Cardiac muscle cell (in vitro differentiated cells and primary cell): ENCODE data around the gene CTRL. TPM values are rescaled to one million over a fixed set of nuclear protein-coding genes. Genes with fewer than 3 reads are reported as not detected.

Experiments used
- DNase-seq, 2 donors: peaks; one replicate each; pipeline versions ENCODE4 v3.0.0 to v3.0.0-alpha.2; 2010 to 2017; ENCODE audit warnings: low read depth in 1 of 2, low spot score in 1 of 2
- H3K27ac ChIP-seq: fragments of 200-600 bp; sonication (generic); 2 replicates; pipeline ENCODE4 v1.5.1; 2016
- H3K27me3 ChIP-seq: fragments of 200-600 bp; sonication (generic); 2 replicates; pipeline ENCODE4 v1.6.0; 2016; ENCODE audit warnings: control low read depth
- H3K36me3 ChIP-seq: fragments of 200-600 bp; sonication (generic); 2 replicates; pipeline ENCODE4 v1.5.1; 2016; ENCODE audit warnings: control low read depth
- H3K4me1 ChIP-seq: fragments of 200-600 bp; sonication (generic); 2 replicates; pipeline ENCODE4 v1.8.1; 2017; ENCODE audit warnings: low read depth, mild to moderate bottlenecking, mixed run types
- H3K4me3 ChIP-seq: fragments of 200-600 bp; sonication (generic); 2 replicates; pipeline ENCODE4 v1.5.1; 2016; ENCODE audit warnings: mild to moderate bottlenecking
- H3K9me3 ChIP-seq: fragments of 200-600 bp; sonication (generic); 2 replicates; pipeline ENCODE4 v1.5.1; 2017; ENCODE audit warnings: low read depth, mild to moderate bottlenecking, control low read depth
- polyA plus RNA-seq: library from polyadenylated mRNA; unstranded; fragments of >200 nt; fragmentation: Nextera tagmentation; extraction: Ambion mirVana; gene quantifications from 2 replicates; pipeline ENCODE4 v1.2.1, GENCODE V29; 2016
- total RNA-seq: library from RNA; depleted of rRNA; stranded (reverse); fragments of >200 nt; gene quantifications from 2 replicates; pipeline ENCODE4 v1.2.3, GENCODE V29; 2016
- TF ChIP-seq, protein P1 (sequence below): IDR thresholded peaks from 2 replicates; pipeline ENCODE4 v1.5.1; 2012; ENCODE audit warnings: low read depth, mild to moderate bottlenecking, low read length

Gene CTRL
- total and polyA plus RNA-seq, 2 experiments from 2014 or later, result 2.7 to 14.8 TPM

DNA sequence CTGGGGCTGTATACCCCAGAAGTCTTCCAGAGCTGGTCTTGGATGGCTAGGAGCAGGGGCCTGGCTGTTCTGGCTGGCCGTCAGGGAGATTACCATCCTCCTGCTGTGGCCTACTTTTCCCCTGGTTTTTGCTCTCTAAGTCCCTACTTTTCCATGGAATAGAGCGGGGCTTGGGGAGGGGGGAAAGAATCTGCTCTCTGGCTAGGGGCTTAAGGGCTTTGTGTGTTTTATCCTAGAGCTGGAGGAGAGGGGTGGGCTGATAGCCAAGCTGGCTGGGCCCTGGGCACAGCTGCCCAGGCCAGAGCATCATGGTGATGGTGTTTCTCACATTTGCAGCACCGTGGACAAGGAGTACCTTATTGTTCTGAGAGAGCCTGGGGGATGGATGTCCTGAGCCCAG lies 43.3 kb downstream of the CTRL start:
- no peaks in the 10 kb centered on the region for H3K4me1 ChIP-seq
- H3K36me3 ChIP-seq, result no peaks in the 10 kb centered on the region
- DNase-seq, result no peak
- H3K4me3 ChIP-seq, result no peak overlapping the region
- no peaks in the 10 kb centered on the region for H3K9me3 ChIP-seq
- TF ChIP-seq, protein P1, sequence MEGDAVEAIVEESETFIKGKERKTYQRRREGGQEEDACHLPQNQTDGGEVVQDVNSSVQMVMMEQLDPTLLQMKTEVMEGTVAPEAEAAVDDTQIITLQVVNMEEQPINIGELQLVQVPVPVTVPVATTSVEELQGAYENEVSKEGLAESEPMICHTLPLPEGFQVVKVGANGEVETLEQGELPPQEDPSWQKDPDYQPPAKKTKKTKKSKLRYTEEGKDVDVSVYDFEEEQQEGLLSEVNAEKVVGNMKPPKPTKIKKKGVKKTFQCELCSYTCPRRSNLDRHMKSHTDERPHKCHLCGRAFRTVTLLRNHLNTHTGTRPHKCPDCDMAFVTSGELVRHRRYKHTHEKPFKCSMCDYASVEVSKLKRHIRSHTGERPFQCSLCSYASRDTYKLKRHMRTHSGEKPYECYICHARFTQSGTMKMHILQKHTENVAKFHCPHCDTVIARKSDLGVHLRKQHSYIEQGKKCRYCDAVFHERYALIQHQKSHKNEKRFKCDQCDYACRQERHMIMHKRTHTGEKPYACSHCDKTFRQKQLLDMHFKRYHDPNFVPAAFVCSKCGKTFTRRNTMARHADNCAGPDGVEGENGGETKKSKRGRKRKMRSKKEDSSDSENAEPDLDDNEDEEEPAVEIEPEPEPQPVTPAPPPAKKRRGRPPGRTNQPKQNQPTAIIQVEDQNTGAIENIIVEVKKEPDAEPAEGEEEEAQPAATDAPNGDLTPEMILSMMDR, result no peak
- H3K27me3 ChIP-seq, result no peaks in the 10 kb centered on the region
- no peak overlapping the region for H3K27ac ChIP-seq

DNA sequence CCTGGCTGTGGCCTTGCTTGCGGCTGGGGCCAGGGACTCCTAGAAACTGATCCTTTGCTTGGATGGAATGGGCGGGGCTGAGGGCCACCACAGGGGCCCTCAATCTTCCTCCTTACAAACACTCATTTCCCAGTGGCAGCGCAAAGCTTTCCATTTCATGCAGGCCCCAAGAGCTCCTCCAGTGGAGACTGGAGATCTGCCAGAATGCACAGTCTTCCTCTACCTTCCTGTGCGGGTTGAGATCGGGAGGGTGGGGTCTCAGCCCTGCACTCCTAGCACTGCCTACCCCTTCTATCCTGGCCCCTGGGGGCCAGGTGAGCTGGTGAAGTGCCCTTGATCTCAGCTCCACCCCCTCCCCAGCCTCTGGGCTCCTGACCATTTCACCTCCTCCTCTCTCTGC lies 45.3 kb downstream of the CTRL start:
- Histone ChIP-seq H3K4me1 (no peaks in the 10 kb centered on the region), H3K4me3 (no peak overlapping the region), H3K36me3 (peaks cover 4% of the 10 kb centered on the region), H3K27ac (no peak overlapping the region), H3K27me3 (no peaks in the 10 kb centered on the region), H3K9me3 (no peaks in the 10 kb centered on the region)
- no peak for DNase-seq
- TF ChIP-seq, protein P1, result no peak

DNA sequence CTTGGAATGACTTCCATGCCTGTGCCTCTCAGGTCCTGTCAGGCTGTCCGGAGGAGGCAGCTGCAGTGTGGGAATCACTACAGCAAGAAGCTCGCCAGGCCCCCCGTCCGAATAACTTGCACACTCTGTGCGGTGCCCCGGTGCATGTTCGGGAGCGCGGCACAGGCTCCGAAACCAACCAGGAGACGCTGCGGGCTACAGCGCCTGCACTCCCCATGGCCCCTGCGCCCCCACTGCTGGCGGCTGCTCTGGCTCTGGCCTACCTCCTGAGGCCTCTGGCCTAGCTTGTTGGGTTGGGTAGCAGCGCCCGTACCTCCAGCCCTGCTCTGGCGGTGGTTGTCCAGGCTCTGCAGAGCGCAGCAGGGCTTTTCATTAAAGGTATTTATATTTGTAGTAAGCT lies 45.7 kb downstream of the CTRL start:
- TF ChIP-seq, protein P1, result no peak
- Histone ChIP-seq H3K4me3 (no peak overlapping the region), H3K4me1 (no peaks in the 10 kb centered on the region), H3K9me3 (no peaks in the 10 kb centered on the region), H3K36me3 (peaks cover 7% of the 10 kb centered on the region), H3K27me3 (no peaks in the 10 kb centered on the region), H3K27ac (no peak overlapping the region)
- no peak for DNase-seq

DNA sequence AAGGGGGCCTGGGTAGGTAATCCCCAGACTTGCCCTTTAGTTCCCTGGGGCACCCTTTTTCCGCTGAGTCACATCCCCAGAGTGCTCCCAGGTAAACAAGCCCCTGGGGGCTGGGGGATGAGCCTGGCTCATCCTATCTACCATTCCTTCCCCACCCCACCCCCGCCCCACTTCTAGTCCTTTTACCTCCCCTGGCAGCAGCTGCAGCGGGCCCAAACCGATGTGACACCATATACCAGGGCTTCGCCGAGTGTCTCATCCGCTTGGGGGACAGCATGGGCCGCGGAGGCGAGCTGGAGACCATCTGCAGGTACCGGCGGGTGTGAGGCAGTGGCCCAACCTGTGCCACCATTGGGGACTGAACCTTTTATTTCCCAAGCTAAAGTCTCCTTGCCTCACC lies 46.1 kb downstream of the CTRL start:
- Histone ChIP-seq H3K4me1 (no peaks in the 10 kb centered on the region), H3K4me3 (no peak overlapping the region), H3K36me3 (peaks cover 11% of the 10 kb centered on the region), H3K9me3 (no peaks in the 10 kb centered on the region), H3K27me3 (no peaks in the 10 kb centered on the region), H3K27ac (no peak overlapping the region)
- no peak for DNase-seq
- TF ChIP-seq, protein P1, result no peak

DNA sequence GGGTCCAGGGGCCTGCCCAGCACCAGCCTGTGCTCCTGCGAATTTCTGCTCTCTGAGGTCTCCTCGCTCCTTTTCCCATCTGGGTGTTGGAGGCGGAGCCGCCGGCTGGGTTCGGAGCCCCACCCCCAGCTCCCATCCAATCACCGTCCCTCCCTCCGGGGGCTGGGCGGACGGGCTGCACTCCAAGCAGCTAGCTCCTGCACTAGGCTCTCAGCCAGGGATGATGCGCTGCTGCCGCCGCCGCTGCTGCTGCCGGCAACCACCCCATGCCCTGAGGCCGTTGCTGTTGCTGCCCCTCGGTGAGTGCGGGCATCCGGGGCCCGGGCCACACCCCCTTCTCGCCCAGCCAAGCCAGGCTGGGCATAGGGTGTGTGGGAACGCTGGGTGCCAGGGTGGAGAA lies 47.0 kb downstream of the CTRL start, which contains the start of gene NRN1L:
NRN1L (plus strand) TSS at position 202 of the 400 bp plus-strand sequence; CDS start at position 221, 19 bp downstream.
- H3K4me3 ChIP-seq, result no peak within 1 kb of the TSS
- no peaks in the 10 kb centered on the region for H3K9me3 ChIP-seq
- H3K27ac ChIP-seq, result no peak within 1 kb of the TSS
- peaks cover 18% of the 10 kb centered on the region for H3K36me3 ChIP-seq
- peak; percentile 90 to 95 for DNase-seq
- H3K27me3 ChIP-seq, result no peaks in the 10 kb centered on the region
- no peaks in the 10 kb centered on the region for H3K4me1 ChIP-seq
- TF ChIP-seq, protein P1, result no peak

DNA sequence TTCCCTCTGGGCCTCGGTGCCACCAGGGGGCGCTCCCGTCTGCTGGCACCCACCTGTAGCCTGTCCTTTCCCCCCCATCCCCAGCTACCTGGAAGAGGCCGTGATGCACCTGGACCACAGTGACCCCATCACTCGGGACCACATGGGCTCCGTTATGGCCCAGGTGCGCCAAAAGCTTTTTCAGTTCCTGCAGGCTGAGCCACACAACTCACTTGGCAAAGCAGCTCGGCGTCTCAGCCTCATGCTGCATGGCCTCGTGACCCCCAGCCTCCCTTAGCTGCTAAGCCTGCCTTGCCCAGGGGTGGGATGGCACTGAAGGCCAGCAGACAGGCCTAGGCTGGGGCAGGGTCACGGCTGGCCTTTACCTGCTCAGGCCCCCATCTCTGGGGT lies 47.8 kb downstream of the CTRL start:
- Histone ChIP-seq H3K36me3 (peaks cover 26% of the 10 kb centered on the region), H3K9me3 (no peaks in the 10 kb centered on the region), H3K27ac (no peak overlapping the region), H3K4me1 (no peaks in the 10 kb centered on the region), H3K27me3 (no peaks in the 10 kb centered on the region), H3K4me3 (no peak overlapping the region)
- peak; percentile 59 to 70 for DNase-seq
- TF ChIP-seq, protein P1, result peak; percentile 87
